BLaER1 (cell line): Measurements from ENCODE around the gene SRRM1.
A peak's percentile ranks its signal among the peaks of the same experiment; 100 is the strongest.

ENCODE experiments used
- H3K27ac ChIP-seq: shearing (Covaris generic); formaldehyde crosslinking; 2 replicates; pipeline ENCODE4 v1.8.1; 2022
- H3K27me3 ChIP-seq: shearing (Covaris generic); formaldehyde crosslinking; 2 replicates; pipeline ENCODE4 v1.8.1; 2022
- H3K36me3 ChIP-seq: shearing (Covaris generic); formaldehyde crosslinking; 2 replicates; pipeline ENCODE4 v1.8.1; 2022
- H3K4me1 ChIP-seq: shearing (Covaris generic); formaldehyde crosslinking; 2 replicates; pipeline ENCODE4 v1.8.1; 2022
- H3K4me2 ChIP-seq: shearing (Covaris generic); formaldehyde crosslinking; 2 replicates; pipeline ENCODE4 v1.8.1; 2022
- H3K4me3 ChIP-seq: shearing (Covaris generic); formaldehyde crosslinking; 2 replicates; pipeline ENCODE4 v1.8.1; 2022
- H3K9ac ChIP-seq: shearing (Covaris generic); formaldehyde crosslinking; 2 replicates; pipeline ENCODE4 v1.8.1; 2022
- H3K9me3 ChIP-seq: shearing (Covaris generic); formaldehyde crosslinking; 2 replicates; pipeline ENCODE4 v1.8.1; 2022
- H4K20me1 ChIP-seq: shearing (Covaris generic); formaldehyde crosslinking; 2 replicates; pipeline ENCODE4 v1.8.1; 2022
- Cebpa-rat ChIP-seq: shearing (Covaris generic); IDR thresholded peaks from 2 replicates; pipeline ENCODE4 v1.8.1; 2022

Gene SRRM1

GRCh38 chr1:24643363-24644099 lies 429 bp downstream of the SRRM1 start:
- Histone ChIP-seq H3K4me3 (peak overlapping the region; percentile 94), H3K9me3 (no peaks in the 10 kb centered on the region), H3K27me3 (no peaks in the 10 kb centered on the region), H4K20me1 (peaks cover 53% of the 10 kb centered on the region), H3K4me2 (peak overlapping the region; percentile 86), H3K4me1 (peaks cover 28% of the 10 kb centered on the region), H3K27ac (peak overlapping the region; percentile 97), H3K36me3 (peaks cover 38% of the 10 kb centered on the region), H3K9ac (peak overlapping the region; percentile 98)
- TF ChIP-seq Cebpa-rat: no peak

- H3K4me3 ChIP-seq: peak overlapping the region; percentile 94
- H3K27ac ChIP-seq: peak overlapping the region; percentile 97
- TF ChIP-seq Cebpa-rat: no peak
- H3K27me3 ChIP-seq: no peaks in the 10 kb centered on the region
- peak overlapping the region; percentile 86 for H3K4me2 ChIP-seq
- peaks cover 58% of the 10 kb centered on the region for H4K20me1 ChIP-seq
- H3K9me3 ChIP-seq: no peaks in the 10 kb centered on the region
- peaks cover 28% of the 10 kb centered on the region for H3K4me1 ChIP-seq
- peak overlapping the region; percentile 98 for H3K9ac ChIP-seq
- H3K36me3 ChIP-seq: peaks cover 44% of the 10 kb centered on the region
Observed at GRCh38 chr1:24644100-24644384, 940 bp downstream of the SRRM1 start.

- no peaks in the 10 kb centered on the region for H3K9me3 ChIP-seq
- H3K27ac ChIP-seq: no peak overlapping the region
- no peaks in the 10 kb centered on the region for H3K27me3 ChIP-seq
- no peak for TF ChIP-seq Cebpa-rat
- H3K4me1 ChIP-seq: peaks cover 13% of the 10 kb centered on the region
- no peak overlapping the region for H3K4me2 ChIP-seq
- no peak overlapping the region for H3K9ac ChIP-seq
- peaks cover 98% of the 10 kb centered on the region for H4K20me1 ChIP-seq
- H3K36me3 ChIP-seq: peaks cover 92% of the 10 kb centered on the region
- no peak overlapping the region for H3K4me3 ChIP-seq
Observed at GRCh38 chr1:24648919-24649318, 5.8 kb downstream of the SRRM1 start.

- Histone ChIP-seq H3K27ac (no peak overlapping the region), H3K27me3 (no peaks in the 10 kb centered on the region), H4K20me1 (peaks cover 98% of the 10 kb centered on the region), H3K4me1 (no peaks in the 10 kb centered on the region), H3K9me3 (no peaks in the 10 kb centered on the region), H3K4me3 (no peak overlapping the region), H3K9ac (no peak overlapping the region), H3K36me3 (peaks cover 100% of the 10 kb centered on the region), H3K4me2 (no peak overlapping the region)
- TF ChIP-seq Cebpa-rat: no peak
Observed at GRCh38 chr1:24652382-24652781, 9.3 kb downstream of the SRRM1 start.

- H3K4me1 ChIP-seq: no peaks in the 10 kb centered on the region
- peaks cover 100% of the 10 kb centered on the region for H3K36me3 ChIP-seq
- H4K20me1 ChIP-seq: peaks cover 98% of the 10 kb centered on the region
- no peak for TF ChIP-seq Cebpa-rat
- H3K4me3 ChIP-seq: no peak overlapping the region
- no peak overlapping the region for H3K27ac ChIP-seq
- H3K27me3 ChIP-seq: no peaks in the 10 kb centered on the region
- H3K9me3 ChIP-seq: no peaks in the 10 kb centered on the region
- no peak overlapping the region for H3K9ac ChIP-seq
- H3K4me2 ChIP-seq: no peak overlapping the region
Observed at GRCh38 chr1:24654010-24654409, 10.9 kb downstream of the SRRM1 start.

- no peaks in the 10 kb centered on the region for H3K9me3 ChIP-seq
- H3K4me1 ChIP-seq: no peaks in the 10 kb centered on the region
- H3K4me2 ChIP-seq: no peak overlapping the region
- H4K20me1 ChIP-seq: peaks cover 98% of the 10 kb centered on the region
- no peak overlapping the region for H3K9ac ChIP-seq
- no peak overlapping the region for H3K4me3 ChIP-seq
- no peaks in the 10 kb centered on the region for H3K27me3 ChIP-seq
- H3K36me3 ChIP-seq: peaks cover 100% of the 10 kb centered on the region
- no peak for TF ChIP-seq Cebpa-rat
- H3K27ac ChIP-seq: no peak overlapping the region
Observed at GRCh38 chr1:24656046-24656445, 12.9 kb downstream of the SRRM1 start.

- TF ChIP-seq Cebpa-rat: no peak
- Histone ChIP-seq H3K9ac (no peak overlapping the region), H3K27ac (no peak overlapping the region), H3K27me3 (no peaks in the 10 kb centered on the region), H3K4me2 (no peak overlapping the region), H3K4me3 (no peak overlapping the region), H3K4me1 (no peaks in the 10 kb centered on the region), H4K20me1 (peaks cover 99% of the 10 kb centered on the region), H3K36me3 (peaks cover 100% of the 10 kb centered on the region), H3K9me3 (no peaks in the 10 kb centered on the region)
Observed at GRCh38 chr1:24657781-24658180, 14.7 kb downstream of the SRRM1 start.

GRCh38 chr1:24659166-24659904 lies 16.2 kb downstream of the SRRM1 start:
- Histone ChIP-seq H3K9me3 (no peaks in the 10 kb centered on the region), H4K20me1 (peaks cover 94% of the 10 kb centered on the region), H3K4me1 (no peaks in the 10 kb centered on the region), H3K27ac (no peak overlapping the region), H3K4me3 (no peak overlapping the region), H3K9ac (no peak overlapping the region), H3K27me3 (no peaks in the 10 kb centered on the region), H3K36me3 (peaks cover 100% of the 10 kb centered on the region), H3K4me2 (no peak overlapping the region)
- TF ChIP-seq Cebpa-rat: no peak

GRCh38 chr1:24659993-24660665 lies 17.0 kb downstream of the SRRM1 start:
- Histone ChIP-seq H4K20me1 (peaks cover 93% of the 10 kb centered on the region), H3K4me3 (no peak overlapping the region), H3K36me3 (peaks cover 100% of the 10 kb centered on the region), H3K9me3 (no peaks in the 10 kb centered on the region), H3K9ac (no peak overlapping the region), H3K27ac (no peak overlapping the region), H3K27me3 (no peaks in the 10 kb centered on the region), H3K4me2 (no peak overlapping the region), H3K4me1 (no peaks in the 10 kb centered on the region)
- TF ChIP-seq Cebpa-rat: no peak

GRCh38 chr1:24664507-24665033 lies 21.5 kb downstream of the SRRM1 start:
- Histone ChIP-seq H3K9ac (no peak overlapping the region), H3K4me2 (no peak overlapping the region), H3K4me1 (no peaks in the 10 kb centered on the region), H3K9me3 (no peaks in the 10 kb centered on the region), H4K20me1 (peaks cover 91% of the 10 kb centered on the region), H3K27ac (no peak overlapping the region), H3K27me3 (no peaks in the 10 kb centered on the region), H3K36me3 (peaks cover 100% of the 10 kb centered on the region), H3K4me3 (no peak overlapping the region)
- TF ChIP-seq Cebpa-rat: no peak
